Liver (tissue), 9 donors: Measurements from ENCODE around the gene TMTC2. TPM values are rescaled to one million over a fixed set of nuclear protein-coding genes. Genes with fewer than 3 reads are reported as not detected.

ENCODE experiments used
- DNase-seq: peaks from one replicate; pipeline ENCODE4 v3.0.0-alpha.2; 2017; ENCODE audit warnings: low spot score
- H3K27ac ChIP-seq, 2 donors: one replicate each; pipeline ENCODE4 v1.7.0; 2013; ENCODE audit warnings: inconsistent platforms in 2 of 2, low read length in 2 of 2, control low read depth in 1 of 2, low read depth in 1 of 2, mild to moderate bottlenecking in 1 of 2
- H3K27me3 ChIP-seq, 4 donors: one replicate each; pipeline versions ENCODE4 v1.6.1 to v1.7.0; 2013; ENCODE audit warnings: low read length in 3 of 4, inconsistent platforms in 1 of 4, mild to moderate bottlenecking in 1 of 4, moderate library complexity in 1 of 4; ENCODE audit not compliant: control insufficient read depth in 4 of 4, insufficient read depth in 4 of 4
- H3K36me3 ChIP-seq, 4 donors: one replicate each; pipeline versions ENCODE4 v1.6.1 to v1.7.0; 2013; ENCODE audit warnings: low read length in 3 of 4, mild to moderate bottlenecking in 3 of 4, low read depth in 1 of 4, moderate library complexity in 1 of 4; ENCODE audit not compliant: control insufficient read depth in 4 of 4, insufficient read depth in 3 of 4
- H3K4me1 ChIP-seq, 4 donors: one replicate each; pipeline versions ENCODE4 v1.6.1 to v1.7.0; 2013; ENCODE audit warnings: low read length in 3 of 4, mild to moderate bottlenecking in 3 of 4, moderate library complexity in 1 of 4; ENCODE audit not compliant: control insufficient read depth in 4 of 4, insufficient read depth in 4 of 4
- H3K4me3 ChIP-seq, 3 donors: one replicate each; pipeline versions ENCODE4 v1.6.1 to v1.7.0; 2013; ENCODE audit warnings: low read length in 3 of 3, control low read depth in 1 of 3, low read depth in 1 of 3, mild to moderate bottlenecking in 1 of 3
- H3K9ac ChIP-seq, 2 donors: one replicate each; pipeline ENCODE4 v1.7.0; 2013; ENCODE audit warnings: low read length in 2 of 2, mild to moderate bottlenecking in 2 of 2, moderate library complexity in 2 of 2, control low read depth in 1 of 2, low read depth in 1 of 2
- H3K9me3 ChIP-seq, 4 donors: one replicate each; pipeline versions ENCODE4 v1.6.1 to v1.7.0; 2013; ENCODE audit warnings: low read length in 3 of 4; ENCODE audit not compliant: control insufficient read depth in 4 of 4
- FOXA2 ChIP-seq: IDR thresholded peaks from 2 replicates; pipeline ENCODE4 v1.6.1; 2016; ENCODE audit warnings: antibody characterized with exemption
- GABPA ChIP-seq, 2 donors: IDR thresholded peaks in 1 of 2; conservative IDR thresholded peaks in 1 of 2; 2 replicates each; pipeline ENCODE4 v1.6.1; 2016; ENCODE audit warnings: antibody characterized with exemption in 2 of 2, mild to moderate bottlenecking in 1 of 2, moderate library complexity in 1 of 2
- HNF4G ChIP-seq: IDR thresholded peaks from 2 replicates; pipeline ENCODE4 v1.6.1; 2016; ENCODE audit warnings: antibody characterized with exemption
- JUND ChIP-seq, 2 donors: IDR thresholded peaks; 2 replicates each; pipeline ENCODE4 v1.6.1; 2016; ENCODE audit warnings: antibody characterized with exemption in 2 of 2
- RAD21 ChIP-seq, 2 donors: IDR thresholded peaks; 2 replicates each; pipeline ENCODE4 v1.6.1; 2016; ENCODE audit warnings: antibody characterized with exemption in 2 of 2, mild to moderate bottlenecking in 2 of 2
- RXRA ChIP-seq, 2 donors: IDR thresholded peaks; 2 replicates each; pipeline ENCODE4 v1.6.1; 2017 to 2018; ENCODE audit warnings: antibody characterized with exemption in 2 of 2, mild to moderate bottlenecking in 1 of 2
- SP1 ChIP-seq: IDR thresholded peaks from 2 replicates; pipeline ENCODE4 v1.6.1; 2018; ENCODE audit warnings: antibody characterized with exemption, mild to moderate bottlenecking
- TAF1 ChIP-seq: conservative IDR thresholded peaks from 2 replicates; pipeline ENCODE4 v1.6.1; 2016; ENCODE audit warnings: antibody characterized with exemption, mild to moderate bottlenecking
- YY1 ChIP-seq: IDR thresholded peaks from 2 replicates; pipeline ENCODE4 v1.6.1; 2016; ENCODE audit warnings: antibody characterized with exemption, mild to moderate bottlenecking
- WGBS: extraction: QIAGEN DNeasy Blood & Tissue Kit; methylation state at CpG from one replicate; pipeline ENCODE4 v1.1.7; 2013; 5-methylcytosine and 5-hydroxymethylcytosine counted together
- polyA plus RNA-seq, 2 donors: library from polyadenylated mRNA; stranded (reverse) in 1 of 2; unstranded in 1 of 2; fragments of 200-250 nt in 1 of 2; fragments of >200 nt in 1 of 2; fragmentation: Nextera tagmentation in 1 of 2; extraction: Ambion mirVana in 1 of 2; gene quantifications; one replicate each; pipeline versions ENCODE4 v1.2.1 to v1.2.3, GENCODE V29; 2013 to 2015
- total RNA-seq, 2 donors: library from RNA; depleted of rRNA; stranded (reverse); fragments of >200 nt; gene quantifications; one replicate each; pipeline ENCODE4 v1.2.3, GENCODE V29; 2014
- TF ChIP-seq, protein P1 (sequence below): IDR thresholded peaks from 2 replicates; pipeline ENCODE4 v1.6.1; 2016; ENCODE audit warnings: antibody characterized with exemption
- TF ChIP-seq, protein P2 (sequence below): IDR thresholded peaks from 2 replicates; pipeline ENCODE4 v1.6.1; 2016; ENCODE audit warnings: antibody characterized with exemption, mild to moderate bottlenecking
- TF ChIP-seq, protein P3 (sequence below): IDR thresholded peaks from 2 replicates; pipeline ENCODE4 v1.6.1; 2016; ENCODE audit warnings: antibody characterized with exemption
- TF ChIP-seq, protein P4 (sequence below): IDR thresholded peaks from 2 replicates; pipeline ENCODE4 v1.6.1; 2016; ENCODE audit warnings: antibody characterized with exemption
- donor health status: healthy.
- donor health status: healthy.
- donor health status: healthy.
- donor health status: healthy.
- donor health status: healthy.

TMTC2 gene
- total and polyA plus RNA-seq, 4 donors, result 0.36 to 3.0 (median 0.61) TPM

DNA sequence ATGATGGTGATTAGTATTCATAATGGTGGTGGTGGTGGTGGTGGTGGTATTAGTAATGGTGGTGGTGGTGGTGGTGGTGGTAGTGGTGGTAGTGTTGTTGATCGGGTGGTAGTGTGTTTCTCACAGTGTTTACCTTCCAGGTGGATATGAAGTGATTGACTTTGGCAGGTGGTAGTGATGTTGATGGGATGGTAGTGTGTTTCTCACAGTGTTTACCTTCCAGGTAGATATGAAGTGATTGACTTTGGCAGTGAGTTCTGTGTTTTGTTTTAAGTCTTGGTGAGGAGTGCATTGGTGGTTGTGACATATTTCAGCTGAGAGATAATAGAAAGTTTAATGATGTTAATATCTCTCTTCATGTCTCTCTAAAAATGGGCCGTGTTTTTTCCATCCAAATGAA, 189.4 kb downstream of the TMTC2 start:
- no peak overlapping the region for H3K9ac ChIP-seq
- 88% methylated on average over 2 of the region's 2 CpGs for WGBS
- H3K9me3 ChIP-seq, result no peaks in the 10 kb centered on the region
- no peaks in the 10 kb centered on the region for H3K36me3 ChIP-seq
- no peaks in the 10 kb centered on the region for H3K4me1 ChIP-seq
- no peak overlapping the region for H3K27ac ChIP-seq
- H3K27me3 ChIP-seq, result no peaks in the 10 kb centered on the region
- H3K4me3 ChIP-seq, result no peak overlapping the region
- DNase-seq, result no peak
- TF ChIP-seq SP1 (no peak), FOXA2 (no peak), JUND (IDR thresholded peaks at IDR 0.05) (no peak), YY1 (no peak), RAD21 (IDR thresholded peaks at IDR 0.05) (no peak)
- TF ChIP-seq, protein P1, sequence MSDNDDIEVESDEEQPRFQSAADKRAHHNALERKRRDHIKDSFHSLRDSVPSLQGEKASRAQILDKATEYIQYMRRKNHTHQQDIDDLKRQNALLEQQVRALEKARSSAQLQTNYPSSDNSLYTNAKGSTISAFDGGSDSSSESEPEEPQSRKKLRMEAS, result no peak
- TF ChIP-seq, protein P2, sequence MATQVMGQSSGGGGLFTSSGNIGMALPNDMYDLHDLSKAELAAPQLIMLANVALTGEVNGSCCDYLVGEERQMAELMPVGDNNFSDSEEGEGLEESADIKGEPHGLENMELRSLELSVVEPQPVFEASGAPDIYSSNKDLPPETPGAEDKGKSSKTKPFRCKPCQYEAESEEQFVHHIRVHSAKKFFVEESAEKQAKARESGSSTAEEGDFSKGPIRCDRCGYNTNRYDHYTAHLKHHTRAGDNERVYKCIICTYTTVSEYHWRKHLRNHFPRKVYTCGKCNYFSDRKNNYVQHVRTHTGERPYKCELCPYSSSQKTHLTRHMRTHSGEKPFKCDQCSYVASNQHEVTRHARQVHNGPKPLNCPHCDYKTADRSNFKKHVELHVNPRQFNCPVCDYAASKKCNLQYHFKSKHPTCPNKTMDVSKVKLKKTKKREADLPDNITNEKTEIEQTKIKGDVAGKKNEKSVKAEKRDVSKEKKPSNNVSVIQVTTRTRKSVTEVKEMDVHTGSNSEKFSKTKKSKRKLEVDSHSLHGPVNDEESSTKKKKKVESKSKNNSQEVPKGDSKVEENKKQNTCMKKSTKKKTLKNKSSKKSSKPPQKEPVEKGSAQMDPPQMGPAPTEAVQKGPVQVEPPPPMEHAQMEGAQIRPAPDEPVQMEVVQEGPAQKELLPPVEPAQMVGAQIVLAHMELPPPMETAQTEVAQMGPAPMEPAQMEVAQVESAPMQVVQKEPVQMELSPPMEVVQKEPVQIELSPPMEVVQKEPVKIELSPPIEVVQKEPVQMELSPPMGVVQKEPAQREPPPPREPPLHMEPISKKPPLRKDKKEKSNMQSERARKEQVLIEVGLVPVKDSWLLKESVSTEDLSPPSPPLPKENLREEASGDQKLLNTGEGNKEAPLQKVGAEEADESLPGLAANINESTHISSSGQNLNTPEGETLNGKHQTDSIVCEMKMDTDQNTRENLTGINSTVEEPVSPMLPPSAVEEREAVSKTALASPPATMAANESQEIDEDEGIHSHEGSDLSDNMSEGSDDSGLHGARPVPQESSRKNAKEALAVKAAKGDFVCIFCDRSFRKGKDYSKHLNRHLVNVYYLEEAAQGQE, result no peak
- TF ChIP-seq, protein P3, sequence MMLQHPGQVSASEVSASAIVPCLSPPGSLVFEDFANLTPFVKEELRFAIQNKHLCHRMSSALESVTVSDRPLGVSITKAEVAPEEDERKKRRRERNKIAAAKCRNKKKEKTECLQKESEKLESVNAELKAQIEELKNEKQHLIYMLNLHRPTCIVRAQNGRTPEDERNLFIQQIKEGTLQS, result no peak

DNA sequence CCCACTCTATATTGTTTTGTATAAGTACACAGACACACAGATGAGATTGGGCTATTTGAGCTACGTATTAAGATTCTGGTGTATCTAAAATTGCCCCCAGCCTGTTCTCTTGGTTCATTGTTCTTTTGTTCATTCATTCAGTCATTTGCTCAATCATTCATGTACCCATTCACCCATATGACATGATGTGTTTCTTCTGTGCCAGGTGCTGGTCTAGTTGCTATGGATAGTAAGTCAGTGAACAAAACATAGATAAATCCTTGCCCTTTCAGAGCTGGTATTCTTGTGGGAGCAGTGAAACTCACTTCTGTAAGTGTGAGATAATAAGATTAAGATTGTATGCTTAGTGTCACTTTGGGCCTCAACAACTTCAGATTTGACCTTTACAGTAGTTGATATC, 191.3 kb downstream of the TMTC2 start:
- no peak for DNase-seq
- no peaks in the 10 kb centered on the region for H3K4me1 ChIP-seq
- H3K4me3 ChIP-seq, result no peak overlapping the region
- no peak overlapping the region for H3K9ac ChIP-seq
- WGBS, result 86% methylated on average over 1 of the region's 1 CpG
- no peak overlapping the region for H3K27ac ChIP-seq
- H3K27me3 ChIP-seq, result no peaks in the 10 kb centered on the region
- H3K9me3 ChIP-seq, result no peaks in the 10 kb centered on the region
- TF ChIP-seq RXRA (IDR thresholded peaks at IDR 0.05) (no peak), JUND (IDR thresholded peaks at IDR 0.05) (no peak), SP1 (no peak), FOXA2 (no peak), TAF1 (no peak), HNF4G (no peak), GABPA (IDR thresholded peaks at IDR 0.05 in 1 of 2, conservative IDR thresholded peaks at IDR 0.05 in 1 of 2) (no peak), RAD21 (IDR thresholded peaks at IDR 0.05) (no peak)
- TF ChIP-seq, protein P1, result no peak
- TF ChIP-seq, protein P4, sequence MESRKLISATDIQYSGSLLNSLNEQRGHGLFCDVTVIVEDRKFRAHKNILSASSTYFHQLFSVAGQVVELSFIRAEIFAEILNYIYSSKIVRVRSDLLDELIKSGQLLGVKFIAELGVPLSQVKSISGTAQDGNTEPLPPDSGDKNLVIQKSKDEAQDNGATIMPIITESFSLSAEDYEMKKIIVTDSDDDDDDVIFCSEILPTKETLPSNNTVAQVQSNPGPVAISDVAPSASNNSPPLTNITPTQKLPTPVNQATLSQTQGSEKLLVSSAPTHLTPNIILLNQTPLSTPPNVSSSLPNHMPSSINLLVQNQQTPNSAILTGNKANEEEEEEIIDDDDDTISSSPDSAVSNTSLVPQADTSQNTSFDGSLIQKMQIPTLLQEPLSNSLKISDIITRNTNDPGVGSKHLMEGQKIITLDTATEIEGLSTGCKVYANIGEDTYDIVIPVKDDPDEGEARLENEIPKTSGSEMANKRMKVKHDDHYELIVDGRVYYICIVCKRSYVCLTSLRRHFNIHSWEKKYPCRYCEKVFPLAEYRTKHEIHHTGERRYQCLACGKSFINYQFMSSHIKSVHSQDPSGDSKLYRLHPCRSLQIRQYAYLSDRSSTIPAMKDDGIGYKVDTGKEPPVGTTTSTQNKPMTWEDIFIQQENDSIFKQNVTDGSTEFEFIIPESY, result no peak
- H3K36me3 ChIP-seq, result no peaks in the 10 kb centered on the region
